GM10847 (cell line): ENCODE data around the gene ARPC5L.
A peak's percentile ranks its signal among the peaks of the same experiment; 100 is the strongest.

Experiments
- POLR2A ChIP-seq: IDR thresholded peaks from 2 replicates; pipeline ENCODE4 v1.6.1; 2011; ENCODE audit not compliant: insufficient read length; ENCODE audit errors: extremely low read depth

The ARPC5L gene

GRCh38 chr9:124861342-124862229, at the start of gene ARPC5L, which contains the start of gene RPL35:
TSS of gene ARPC5L (plus strand) at chr9:124862130. CDS start at chr9:124869291, 7,161 bp downstream.
TSS of gene RPL35 (minus strand) at chr9:124861957. CDS start at chr9:124861912, 45 bp downstream.
- peak; percentile 98 for TF ChIP-seq POLR2A

GRCh38 chr9:124812441-124812876, 49.5 kb upstream of the ARPC5L start:
- TF ChIP-seq POLR2A, result no peak

GRCh38 chr9:124813041-124813440, 48.9 kb upstream of the ARPC5L start:
- TF ChIP-seq POLR2A, result no peak

GRCh38 chr9:124813501-124814163, 48.3 kb upstream of the ARPC5L start:
- no peak for TF ChIP-seq POLR2A

- no peak for TF ChIP-seq POLR2A
These were observed 47.8 kb upstream of the ARPC5L start for GRCh38 chr9:124814164-124814535.

- TF ChIP-seq POLR2A, result no peak
These were observed 46.3 kb upstream of the ARPC5L start for GRCh38 chr9:124815601-124816000.

GRCh38 chr9:124818431-124819281, 43.3 kb upstream of the ARPC5L start:
- no peak for TF ChIP-seq POLR2A

GRCh38 chr9:124820698-124821623, 41.0 kb upstream of the ARPC5L start:
- TF ChIP-seq POLR2A, result no peak

- TF ChIP-seq POLR2A, result no peak
These were observed 33.2 kb upstream of the ARPC5L start for GRCh38 chr9:124828489-124829333.

- no peak for TF ChIP-seq POLR2A
These were observed 32.6 kb upstream of the ARPC5L start for GRCh38 chr9:124829334-124829669.

- TF ChIP-seq POLR2A, result no peak
These were observed 31.3 kb upstream of the ARPC5L start for GRCh38 chr9:124830593-124830992.

GRCh38 chr9:124831642-124832364, 30.1 kb upstream of the ARPC5L start:
- no peak for TF ChIP-seq POLR2A

- TF ChIP-seq POLR2A, result no peak
These were observed 27.3 kb upstream of the ARPC5L start for GRCh38 chr9:124834591-124834990.

- TF ChIP-seq POLR2A, result no peak
These were observed 26.8 kb upstream of the ARPC5L start for GRCh38 chr9:124835026-124835557.
